Hepatocyte (in vitro differentiated cells): ENCODE data around the gene BCAS1.

ENCODE experiments used
- EZH2 ChIP-seq: fragments of 200-600 bp; sonication (generic); IDR thresholded peaks from 2 replicates; pipeline ENCODE4 v1.6.1; 2016; ENCODE audit warnings: antibody characterized with exemption, mild to moderate bottlenecking, borderline replicate concordance
- TF ChIP-seq, protein P1 (sequence below): fragments of 200-600 bp; sonication (generic); IDR thresholded peaks from 2 replicates; pipeline ENCODE4 v1.5.1; 2016; ENCODE audit warnings: antibody characterized with exemption, mild to moderate bottlenecking; ENCODE audit not compliant: poor library complexity

GRCh38 chr20:53950031-53950430 lies 120.4 kb downstream of the BCAS1 start:
- no peak for TF ChIP-seq EZH2
- TF ChIP-seq, protein P1, sequence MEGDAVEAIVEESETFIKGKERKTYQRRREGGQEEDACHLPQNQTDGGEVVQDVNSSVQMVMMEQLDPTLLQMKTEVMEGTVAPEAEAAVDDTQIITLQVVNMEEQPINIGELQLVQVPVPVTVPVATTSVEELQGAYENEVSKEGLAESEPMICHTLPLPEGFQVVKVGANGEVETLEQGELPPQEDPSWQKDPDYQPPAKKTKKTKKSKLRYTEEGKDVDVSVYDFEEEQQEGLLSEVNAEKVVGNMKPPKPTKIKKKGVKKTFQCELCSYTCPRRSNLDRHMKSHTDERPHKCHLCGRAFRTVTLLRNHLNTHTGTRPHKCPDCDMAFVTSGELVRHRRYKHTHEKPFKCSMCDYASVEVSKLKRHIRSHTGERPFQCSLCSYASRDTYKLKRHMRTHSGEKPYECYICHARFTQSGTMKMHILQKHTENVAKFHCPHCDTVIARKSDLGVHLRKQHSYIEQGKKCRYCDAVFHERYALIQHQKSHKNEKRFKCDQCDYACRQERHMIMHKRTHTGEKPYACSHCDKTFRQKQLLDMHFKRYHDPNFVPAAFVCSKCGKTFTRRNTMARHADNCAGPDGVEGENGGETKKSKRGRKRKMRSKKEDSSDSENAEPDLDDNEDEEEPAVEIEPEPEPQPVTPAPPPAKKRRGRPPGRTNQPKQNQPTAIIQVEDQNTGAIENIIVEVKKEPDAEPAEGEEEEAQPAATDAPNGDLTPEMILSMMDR: no peak
